Activated CD8-positive, alpha-beta T cell treated with anti-CD3 and anti-CD28 coated beads, Interleukin-2, amount 10 ng/mL, durations not matched to agents 7 days and 5 days (primary cell): ENCODE results near the gene OPN4. TPM values are rescaled to one million over a fixed set of nuclear protein-coding genes. Genes with fewer than 3 reads are reported as not detected.
"Not testable (repeated sequence)": the region's sequence is repeated elsewhere in the genome, so short reads cannot be mapped to it uniquely, and the experiment has no call there.

Experiments used
- ATAC-seq: fragments of 150-1000 bp; cut with Tn5 transposase; one replicate; pipeline ENCODE4 v1.10.0; 2021; ENCODE audit warnings: moderate library complexity
- CTCF ChIA-PET: fragments of 350-600 bp; sonication (Branson Sonifier 250); formaldehyde crosslinking; loops from one replicate; lab custom pipeline; 2021; ENCODE audit warnings: antibody characterized with exemption; lab: Charles Lee
- POLR2A ChIA-PET: fragments of 350-600 bp; sonication (Branson Sonifier 250); formaldehyde crosslinking; loops from one replicate; lab custom pipeline; 2021; ENCODE audit warnings: antibody characterized with exemption; lab: Charles Lee
- DNase-seq: peaks from one replicate; pipeline ENCODE4 v3.0.0-alpha.2; 2020
- H3K27ac Mint-ChIP-seq: one replicate; pipeline ENCODE4 v1.8.0; 2021; ENCODE audit warnings: mild to moderate bottlenecking, mixed read lengths
- H3K27me3 Mint-ChIP-seq: one replicate; pipeline ENCODE4 v1.8.0; 2021; ENCODE audit warnings: low read depth, mixed read lengths
- H3K36me3 Mint-ChIP-seq: one replicate; pipeline ENCODE4 v1.8.0; 2021; ENCODE audit warnings: low read depth, mixed read lengths
- H3K4me1 Mint-ChIP-seq: one replicate; pipeline ENCODE4 v1.8.0; 2021; ENCODE audit warnings: low read depth, mixed read lengths
- H3K4me3 Mint-ChIP-seq: one replicate; pipeline ENCODE4 v1.8.0; 2021; ENCODE audit warnings: mild to moderate bottlenecking, mixed read lengths
- H3K9me3 Mint-ChIP-seq: one replicate; pipeline ENCODE4 v1.8.0; 2022; ENCODE audit warnings: mixed read lengths; ENCODE audit not compliant: insufficient read depth
- total RNA-seq, 2 experiments: library from RNA; stranded (reverse); gene quantifications; one replicate each; pipeline ENCODE4 v1.2.3, GENCODE V29; 2021

Gene OPN4
- not detected for total RNA-seq

- Mint-ChIP-seq H3K36me3 (no peaks in the 10 kb centered on the region), H3K4me3 (no peak within 1 kb of the TSS), H3K4me1 (no peaks in the 10 kb centered on the region), H3K27ac (no peak within 1 kb of the TSS), H3K9me3 (no peaks in the 10 kb centered on the region), H3K27me3 (no peaks in the 10 kb centered on the region)
- no peak for DNase-seq
- POLR2A ChIA-PET, result no interaction called here
- ATAC-seq, result no peak
- CTCF ChIA-PET, result no interaction called here
Measured at GRCh38 chr10:86654411-86655172, at the start of gene OPN4. TSS of gene OPN4 (plus strand) at chr10:86654547. CDS start at chr10:86654784, 237 bp downstream.

- POLR2A ChIA-PET, result no interaction called here
- no peaks in the 10 kb centered on the region for H3K36me3 Mint-ChIP-seq
- H3K27me3 Mint-ChIP-seq, result peaks cover 14% of the 10 kb centered on the region
- CTCF ChIA-PET, result no interaction called here
- ATAC-seq (no peak), DNase-seq (no peak)
- H3K27ac Mint-ChIP-seq, result no peak overlapping the region
- H3K4me1 Mint-ChIP-seq, result no peaks in the 10 kb centered on the region
- H3K9me3 Mint-ChIP-seq, result no peaks in the 10 kb centered on the region
- H3K4me3 Mint-ChIP-seq, result no peak overlapping the region
Measured at GRCh38 chr10:86607674-86608073, 46.7 kb upstream of the OPN4 start.

DNA sequence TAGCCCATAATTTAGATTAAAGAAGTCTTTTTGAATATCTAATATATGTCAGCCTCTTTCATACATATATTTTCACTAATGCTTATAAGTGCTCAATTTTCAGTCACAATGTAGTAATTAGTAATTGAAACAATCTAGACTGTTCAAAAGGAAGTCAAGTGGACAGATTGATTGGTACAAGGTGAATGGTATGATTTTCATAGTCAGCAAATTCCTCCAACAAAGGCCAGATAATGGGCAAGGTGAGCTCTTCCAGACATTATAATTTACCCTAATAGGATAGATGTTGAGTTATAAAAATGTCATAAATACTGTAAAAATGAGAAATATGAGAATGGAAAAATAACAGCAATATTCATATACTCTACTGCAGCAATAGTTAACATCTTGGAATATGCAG lies 44.4 kb upstream of the OPN4 start:
- Mint-ChIP-seq H3K27ac (no peak overlapping the region), H3K9me3 (no peaks in the 10 kb centered on the region), H3K36me3 (no peaks in the 10 kb centered on the region), H3K4me3 (no peak overlapping the region), H3K4me1 (no peaks in the 10 kb centered on the region), H3K27me3 (peaks cover 12% of the 10 kb centered on the region)
- ATAC-seq, result no peak
- POLR2A ChIA-PET, result no interaction called here
- CTCF ChIA-PET, result no interaction called here
- DNase-seq, result no peak

DNA sequence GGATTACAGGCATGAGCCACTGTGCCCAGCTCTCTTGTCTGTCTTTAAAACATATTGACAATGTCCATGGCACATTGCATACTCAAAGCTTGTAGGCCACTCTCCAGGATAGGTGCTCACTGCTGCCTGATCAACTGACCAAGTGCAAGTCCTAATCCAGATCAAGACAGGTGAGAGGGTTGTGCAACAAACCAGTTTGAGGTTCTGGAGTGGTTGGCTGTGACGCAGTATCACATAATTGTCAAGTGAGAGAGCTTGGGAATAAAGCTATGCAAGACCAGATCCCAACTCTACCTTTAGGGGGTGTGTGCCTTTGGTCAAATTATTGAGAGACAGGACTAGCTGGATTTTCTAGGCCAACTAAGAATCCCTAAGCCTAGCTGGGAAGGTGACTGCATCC lies 43.0 kb upstream of the OPN4 start:
- ChIA-PET POLR2A (no interaction called here), CTCF (no interaction called here)
- DNase-seq, result no peak
- Mint-ChIP-seq H3K36me3 (no peaks in the 10 kb centered on the region), H3K27ac (no peak overlapping the region), H3K9me3 (no peaks in the 10 kb centered on the region), H3K4me3 (no peak overlapping the region), H3K27me3 (peaks cover 10% of the 10 kb centered on the region), H3K4me1 (no peaks in the 10 kb centered on the region)
- no peak for ATAC-seq

DNA sequence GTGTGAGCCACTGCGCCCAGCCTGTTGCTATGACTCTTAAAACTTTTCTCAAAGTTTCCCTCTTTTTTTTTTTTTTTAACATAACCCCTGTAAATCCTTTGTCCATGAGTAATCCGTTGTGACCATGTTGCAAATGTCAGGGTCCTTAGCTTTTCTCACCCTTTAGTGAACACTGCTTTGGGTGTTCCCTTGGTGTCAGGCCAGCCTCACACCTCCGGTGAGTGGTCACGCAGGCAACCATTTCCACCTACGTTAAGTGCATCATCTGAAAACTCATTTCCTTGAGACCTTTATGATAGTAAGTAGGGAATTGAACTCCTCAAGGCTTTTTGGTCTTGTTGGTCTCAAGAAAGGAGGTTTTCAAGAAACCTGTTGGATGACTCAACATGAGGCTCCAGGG lies 41.3 kb upstream of the OPN4 start:
- H3K4me3 Mint-ChIP-seq, result no peak overlapping the region
- ATAC-seq (no peak), DNase-seq (no peak)
- CTCF ChIA-PET, result no interaction called here
- H3K27ac Mint-ChIP-seq, result no peak overlapping the region
- no peaks in the 10 kb centered on the region for H3K36me3 Mint-ChIP-seq
- H3K27me3 Mint-ChIP-seq, result peaks cover 5% of the 10 kb centered on the region
- no peaks in the 10 kb centered on the region for H3K4me1 Mint-ChIP-seq
- POLR2A ChIA-PET, result no interaction called here
- no peaks in the 10 kb centered on the region for H3K9me3 Mint-ChIP-seq

GRCh38 chr10:86613905-86614304 lies 40.4 kb upstream of the OPN4 start:
- CTCF ChIA-PET, result no interaction called here

DNA sequence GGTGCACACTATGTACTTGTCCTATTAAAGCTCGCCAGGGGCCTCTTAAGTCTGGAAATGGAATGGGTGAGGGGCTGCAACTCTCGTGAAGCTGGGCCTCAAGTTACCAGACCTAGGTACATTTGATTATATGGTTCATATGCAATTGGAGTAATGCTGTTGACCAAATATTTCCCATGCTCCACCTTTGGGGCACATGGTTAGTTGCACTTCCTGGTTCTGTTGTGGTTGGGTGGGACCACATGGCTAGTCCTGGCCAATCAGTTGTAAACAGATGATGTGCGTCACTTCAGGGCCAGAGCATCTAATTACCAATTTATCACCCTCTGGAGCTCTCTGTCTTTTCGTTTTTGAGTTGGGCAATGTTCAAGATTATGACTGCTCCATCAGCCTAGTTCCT lies 39.5 kb upstream of the OPN4 start:
- Mint-ChIP-seq H3K9me3 (no peaks in the 10 kb centered on the region), H3K4me1 (no peaks in the 10 kb centered on the region), H3K27me3 (peaks cover 3% of the 10 kb centered on the region), H3K4me3 (no peak overlapping the region), H3K36me3 (no peaks in the 10 kb centered on the region), H3K27ac (no peak overlapping the region)
- ChIA-PET CTCF (no interaction called here), POLR2A (no interaction called here)
- DNase-seq (no peak), ATAC-seq (no peak)

More at GRCh38 chr10:86613905-86614304, 40.4 kb upstream of the OPN4 start:
- Mint-ChIP-seq H3K4me3 (no peak overlapping the region), H3K27ac (no peak overlapping the region), H3K4me1 (no peaks in the 10 kb centered on the region), H3K36me3 (no peaks in the 10 kb centered on the region), H3K9me3 (no peaks in the 10 kb centered on the region), H3K27me3 (peaks cover 3% of the 10 kb centered on the region)
- POLR2A ChIA-PET, result no interaction called here
- ATAC-seq (no peak), DNase-seq (no peak)

DNA sequence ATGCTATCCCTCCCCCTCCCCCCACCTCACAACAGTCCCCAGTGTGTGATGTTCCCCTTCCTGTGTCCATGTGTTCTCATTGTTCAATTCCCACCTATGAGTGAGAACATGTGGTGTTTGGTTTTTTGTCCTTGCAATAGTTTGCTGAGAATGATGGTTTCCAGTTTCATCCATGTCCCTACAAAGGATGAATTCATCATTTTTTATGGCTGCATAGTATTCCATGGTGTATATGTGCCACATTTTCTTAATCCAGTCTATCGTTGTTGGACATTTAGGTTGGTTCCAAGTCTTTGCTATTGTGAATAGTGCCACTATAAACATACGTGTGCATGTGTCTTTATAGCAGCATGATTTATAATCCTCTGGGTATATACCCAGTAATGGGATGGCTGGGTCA lies 37.1 kb upstream of the OPN4 start:
- POLR2A ChIA-PET, H3K4me1 Mint-ChIP-seq, H3K27ac Mint-ChIP-seq, DNase-seq, H3K9me3 Mint-ChIP-seq, H3K27me3 Mint-ChIP-seq, CTCF ChIA-PET, H3K36me3 Mint-ChIP-seq, ATAC-seq, H3K4me3 Mint-ChIP-seq: not testable (repeated sequence)

DNA sequence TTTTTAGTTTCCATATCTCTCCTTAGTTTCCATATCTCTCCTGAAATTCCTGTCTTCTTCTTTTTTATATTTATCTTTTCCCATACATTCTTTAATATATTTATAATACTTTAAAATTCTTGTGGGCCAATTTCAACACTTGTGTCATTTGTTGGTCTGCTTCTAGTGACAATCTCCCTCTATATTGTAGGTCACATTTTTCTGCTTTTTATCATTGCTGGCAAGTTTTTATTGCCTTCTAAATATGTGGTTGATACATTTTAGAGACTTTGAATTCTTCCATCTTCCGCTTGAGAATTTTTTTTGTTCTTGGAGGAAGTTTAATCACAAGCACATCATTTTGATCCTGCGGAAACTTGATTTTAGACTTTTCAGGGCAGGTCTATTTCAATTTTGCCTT lies 26.0 kb upstream of the OPN4 start:
- CTCF ChIA-PET, result no interaction called here
- H3K4me1 Mint-ChIP-seq, result no peaks in the 10 kb centered on the region
- H3K9me3 Mint-ChIP-seq, result no peaks in the 10 kb centered on the region
- H3K27ac Mint-ChIP-seq, result no peak overlapping the region
- H3K4me3 Mint-ChIP-seq, result no peak overlapping the region
- DNase-seq, result no peak
- no peak for ATAC-seq
- no peaks in the 10 kb centered on the region for H3K36me3 Mint-ChIP-seq
- peaks cover 28% of the 10 kb centered on the region for H3K27me3 Mint-ChIP-seq
- POLR2A ChIA-PET, result no interaction called here

- ChIA-PET POLR2A (no interaction called here), CTCF (interaction anchor here (1.5 kb wide), 1 partner anchor 8 kb away, joined by 3 read pairs; no protein-coding TSS in a partner anchor)
- DNase-seq (no peak), ATAC-seq (no peak)
- peaks cover 40% of the 10 kb centered on the region for H3K27me3 Mint-ChIP-seq
- H3K36me3 Mint-ChIP-seq, result no peaks in the 10 kb centered on the region
- H3K9me3 Mint-ChIP-seq, result no peaks in the 10 kb centered on the region
- no peaks in the 10 kb centered on the region for H3K4me1 Mint-ChIP-seq
- H3K4me3 Mint-ChIP-seq, result no peak overlapping the region
- no peak overlapping the region for H3K27ac Mint-ChIP-seq
Measured at GRCh38 chr10:86630079-86630478, 24.3 kb upstream of the OPN4 start.

GRCh38 chr10:86632009-86632800 lies 22.1 kb upstream of the OPN4 start:
- Mint-ChIP-seq H3K27me3 (peaks cover 41% of the 10 kb centered on the region), H3K4me1 (no peaks in the 10 kb centered on the region), H3K4me3 (no peak overlapping the region), H3K9me3 (no peaks in the 10 kb centered on the region), H3K36me3 (no peaks in the 10 kb centered on the region), H3K27ac (no peak overlapping the region)
- ChIA-PET POLR2A (interaction anchor here (0.6 kb wide), 1 partner anchor 138 kb away, joined by 3 read pairs; no protein-coding TSS in a partner anchor), CTCF (no interaction called here)
- ATAC-seq (peak; percentile 55), DNase-seq (no peak)

GRCh38 chr10:86632951-86633350 lies 21.4 kb upstream of the OPN4 start:
- CTCF ChIA-PET, result no interaction called here
- ATAC-seq (no peak), DNase-seq (no peak)
- H3K4me3 Mint-ChIP-seq, result no peak overlapping the region
- H3K9me3 Mint-ChIP-seq, result no peaks in the 10 kb centered on the region
- peaks cover 43% of the 10 kb centered on the region for H3K27me3 Mint-ChIP-seq
- POLR2A ChIA-PET, result interaction anchor here (0.6 kb wide), 1 partner anchor 137 kb away, joined by 3 read pairs; no protein-coding TSS in a partner anchor
- no peak overlapping the region for H3K27ac Mint-ChIP-seq
- H3K36me3 Mint-ChIP-seq, result no peaks in the 10 kb centered on the region
- H3K4me1 Mint-ChIP-seq, result no peaks in the 10 kb centered on the region
